Ovary (tissue), 3 donors: ENCODE data around the gene GRAMD2A.

Source experiments
- CTCF ChIP-seq, 3 donors: fragments of 450-650 bp in 2 of 3; fragments of 200-600 bp in 1 of 3; IDR thresholded peaks; one replicate each; pipeline versions ENCODE4 v1.5.1 to v1.8.0; 2016 to 2022; ENCODE audit warnings: antibody characterized with exemption in 3 of 3, mild to moderate bottlenecking in 1 of 3
- POLR2A ChIP-seq: fragments of 450-650 bp; IDR thresholded peaks from one replicate; pipeline ENCODE4 v1.6.1; 2017; ENCODE audit warnings: antibody characterized with exemption, mild to moderate bottlenecking, moderate library complexity
- donor health status: DM: no; HTN: no; CAD: no.

GRCh38 chr15:72193836-72194396, 3.7 kb downstream of the GRAMD2A start:
- TF ChIP-seq CTCF (IDR thresholded peaks at IDR 0.05) (no peak), POLR2A (no peak)
